ENCODE measurements around the gene KRT86.

- TF ChIP-seq CTCF (IDR thresholded peaks at IDR 0.05 in 8 of 11, conservative IDR thresholded peaks at IDR 0.05 in 3 of 11) (no peak), POLR2AphosphoS5 (IDR thresholded peaks at IDR 0.05) (no peak)
These were observed 10.2 kb downstream of the KRT86 start for GRCh38 chr12:52284562-52285171.

Data from spleen (tissue), 7 donors.